Body of pancreas (tissue), 4 donors: ENCODE data around the gene MSN.

Experiments
- CTCF ChIP-seq, 7 experiments: fragments of 450-650 bp in 4 of 7; fragments of 200-600 bp in 3 of 7; sonication (generic) in 3 of 7; IDR thresholded peaks; one replicate each; pipeline ENCODE4 v1.5.1; 2016 to 2019; ENCODE audit warnings: antibody characterized with exemption in 7 of 7
- POLR2A ChIP-seq, 3 donors: fragments of 450-650 bp; IDR thresholded peaks; one replicate each; pipeline ENCODE4 v1.6.1; 2016; ENCODE audit warnings: antibody characterized with exemption in 3 of 3, mild to moderate bottlenecking in 2 of 3

DNA sequence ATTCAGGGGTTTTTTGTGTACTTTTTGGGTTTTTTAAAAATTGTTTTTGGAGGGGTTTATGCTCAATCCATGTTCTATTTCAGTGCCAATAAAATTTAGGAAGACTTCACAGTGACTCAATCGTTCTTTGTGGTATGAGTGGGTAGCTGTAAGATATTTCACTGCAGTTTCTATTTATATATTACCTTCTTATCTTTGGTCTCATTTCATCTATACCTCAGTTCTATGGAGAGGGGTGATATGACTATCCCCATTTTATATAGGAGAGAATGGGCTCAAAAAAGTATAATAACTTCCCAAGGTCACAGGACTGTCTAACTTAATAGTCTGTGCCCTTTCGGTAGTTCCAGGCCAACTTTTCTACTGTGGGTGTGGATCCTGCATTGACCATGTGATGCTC, 74.4 kb downstream of the MSN start:
- TF ChIP-seq CTCF (IDR thresholded peaks at IDR 0.05) (no peak), POLR2A (IDR thresholded peaks at IDR 0.05) (no peak)
